ENCODE measurements around the gene GHRHR. TPM values are rescaled to one million over a fixed set of nuclear protein-coding genes. Genes with fewer than 3 reads are reported as not detected.
A peak's percentile ranks its signal among the peaks of the same experiment; 100 is the strongest.

GHRHR gene
- total RNA-seq, 1 donor from 2014 or later = not detected

- Mint-ChIP-seq H3K27ac (no peak overlapping the region), H3K4me1 (no peaks in the 10 kb centered on the region), H3K4me3 (no peak overlapping the region), H3K36me3 (ENCODE audit: low read depth) (no peaks in the 10 kb centered on the region), H3K27me3 (peaks cover 15% of the 10 kb centered on the region), H3K9me3 (no peaks in the 10 kb centered on the region)
- intact Hi-C loops (cut with micrococcal nuclease) = no loop called here
- no peak for DNase-seq
Observed at GRCh38 chr7:30968294-30968693, 4.5 kb downstream of the GHRHR start.

DNA sequence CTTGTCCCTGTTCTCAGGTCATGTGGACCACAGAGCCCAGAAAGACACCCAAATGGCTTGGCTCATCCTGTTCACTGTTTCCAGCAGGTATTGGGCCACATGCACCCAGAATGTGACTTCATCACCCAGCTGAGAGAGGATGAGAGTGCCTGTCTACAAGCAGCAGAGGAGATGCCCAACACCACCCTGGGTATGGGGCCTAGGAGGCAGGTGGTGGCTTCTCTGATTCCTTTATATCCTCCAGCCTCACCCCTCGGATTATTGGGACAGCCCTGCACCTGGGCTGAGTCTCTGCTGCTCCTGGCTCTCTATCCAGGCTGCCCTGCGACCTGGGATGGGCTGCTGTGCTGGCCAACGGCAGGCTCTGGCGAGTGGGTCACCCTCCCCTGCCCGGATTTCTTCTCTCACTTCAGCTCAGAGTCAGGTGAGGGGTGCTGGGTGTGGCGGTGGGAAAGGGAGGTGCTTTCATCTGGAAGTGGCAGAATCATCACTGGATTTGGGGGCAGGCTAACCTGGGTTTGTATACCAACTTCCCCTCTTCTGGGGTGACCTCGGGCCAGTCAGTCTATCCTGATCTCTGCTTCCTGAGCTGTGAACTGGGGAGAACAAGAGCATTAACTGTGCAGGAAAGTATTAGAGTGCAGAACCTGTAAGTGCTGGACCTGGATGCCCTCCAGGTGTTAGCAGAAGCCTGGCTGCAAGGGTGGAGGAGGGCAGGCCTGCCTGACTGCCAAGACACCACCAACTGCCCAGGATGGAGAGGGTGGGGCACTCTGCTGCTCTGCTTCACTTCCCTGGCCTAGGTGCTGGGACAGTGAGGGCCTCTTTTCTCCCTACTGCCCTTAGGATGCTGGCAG is 5.2 kb downstream of the GHRHR start:
- intact Hi-C loops (cut with micrococcal nuclease) = no loop called here
- Mint-ChIP-seq H3K4me3 (no peak overlapping the region), H3K27ac (no peak overlapping the region), H3K9me3 (no peaks in the 10 kb centered on the region), H3K36me3 (ENCODE audit: low read depth) (no peaks in the 10 kb centered on the region), H3K4me1 (no peaks in the 10 kb centered on the region), H3K27me3 (peaks cover 12% of the 10 kb centered on the region)
- DNase-seq = peak; percentile 48

DNA sequence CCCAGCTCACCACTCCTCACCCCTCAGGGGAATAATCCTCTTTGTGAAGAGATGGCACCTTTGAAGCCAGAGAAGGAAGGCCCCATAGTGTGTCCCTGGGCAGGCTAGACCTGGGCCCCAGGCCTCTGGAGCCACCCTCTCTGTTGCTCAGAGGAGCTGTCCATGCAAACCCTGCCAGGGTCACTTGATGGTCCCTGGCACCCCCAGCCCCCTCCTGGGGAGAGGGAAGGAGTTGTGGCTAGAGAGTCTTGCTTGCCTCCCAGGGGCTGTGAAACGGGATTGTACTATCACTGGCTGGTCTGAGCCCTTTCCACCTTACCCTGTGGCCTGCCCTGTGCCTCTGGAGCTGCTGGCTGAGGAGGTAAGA is 5.8 kb downstream of the GHRHR start:
- H3K27ac Mint-ChIP-seq = no peak overlapping the region

GRCh38 chr7:30970074-30970473 is 6.3 kb downstream of the GHRHR start:
- DNase-seq = no peak
- Mint-ChIP-seq H3K27me3 (peaks cover 12% of the 10 kb centered on the region), H3K4me3 (no peak overlapping the region), H3K27ac (no peak overlapping the region), H3K9me3 (no peaks in the 10 kb centered on the region), H3K4me1 (peaks cover 7% of the 10 kb centered on the region), H3K36me3 (ENCODE audit: low read depth) (no peaks in the 10 kb centered on the region)
- intact Hi-C loops (cut with micrococcal nuclease) = no loop called here

More for the DNA sequence above, 5.8 kb downstream of the GHRHR start:
- H3K27me3 Mint-ChIP-seq = peaks cover 12% of the 10 kb centered on the region
- peaks cover 3% of the 10 kb centered on the region for H3K4me1 Mint-ChIP-seq
- DNase-seq = no peak
- no peaks in the 10 kb centered on the region for H3K9me3 Mint-ChIP-seq
- intact Hi-C loops (cut with micrococcal nuclease) = no loop called here
- no peak overlapping the region for H3K4me3 Mint-ChIP-seq
- H3K36me3 Mint-ChIP-seq (ENCODE audit: low read depth) = no peaks in the 10 kb centered on the region

DNA sequence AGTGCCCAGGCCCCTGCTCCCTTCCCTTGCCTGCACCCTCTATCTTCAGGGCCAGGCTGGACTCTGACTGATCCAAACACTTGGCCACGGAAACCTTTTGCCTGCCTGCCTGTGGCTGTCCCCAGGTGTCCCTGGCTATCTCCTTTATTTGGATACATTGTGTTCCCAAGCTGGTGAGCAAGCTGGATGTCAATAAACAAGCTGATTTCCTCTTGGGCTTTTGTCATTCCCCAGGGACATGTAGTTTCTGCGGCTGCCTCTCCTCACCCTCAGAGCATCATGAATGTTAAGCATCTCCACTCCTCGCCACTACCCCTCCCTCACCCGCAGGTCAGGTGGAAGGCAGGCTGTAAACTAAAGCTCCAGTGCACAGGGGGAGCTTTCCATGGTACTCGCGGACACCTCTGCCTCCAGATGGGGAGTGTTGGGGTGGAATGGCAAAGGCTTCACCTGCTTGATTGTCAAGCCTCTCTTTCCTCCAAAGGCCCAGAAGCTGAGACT is 6.9 kb downstream of the GHRHR start:
- no peak overlapping the region for H3K4me3 Mint-ChIP-seq
- H3K27me3 Mint-ChIP-seq = peaks cover 12% of the 10 kb centered on the region
- H3K4me1 Mint-ChIP-seq = peaks cover 7% of the 10 kb centered on the region
- no peaks in the 10 kb centered on the region for H3K9me3 Mint-ChIP-seq
- DNase-seq = no peak
- no peaks in the 10 kb centered on the region for H3K36me3 Mint-ChIP-seq (ENCODE audit: low read depth)
- no peak overlapping the region for H3K27ac Mint-ChIP-seq
- intact Hi-C loops (cut with micrococcal nuclease) = no loop called here

DNA sequence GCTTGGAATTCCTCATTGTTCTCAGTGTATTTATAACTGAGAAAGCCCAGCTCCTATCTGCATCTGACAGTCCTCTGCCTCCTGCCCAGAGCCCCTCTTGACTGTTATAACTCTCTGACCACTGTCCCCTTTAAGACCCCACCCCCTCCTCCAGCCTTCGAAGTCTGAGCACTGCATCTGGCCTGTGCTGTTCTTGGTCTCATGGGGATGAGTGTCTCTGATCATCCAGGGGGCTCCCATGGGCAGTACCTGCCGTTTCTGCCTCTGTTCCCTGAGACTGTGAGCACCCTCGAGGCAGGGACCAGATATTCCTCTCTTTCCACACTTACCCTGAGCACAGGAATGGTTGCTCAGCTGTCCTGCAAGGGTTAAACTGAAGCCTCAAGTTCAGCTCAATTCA is 7.7 kb downstream of the GHRHR start:
- peaks cover 7% of the 10 kb centered on the region for H3K4me1 Mint-ChIP-seq
- H3K9me3 Mint-ChIP-seq = no peaks in the 10 kb centered on the region
- H3K27me3 Mint-ChIP-seq = peaks cover 12% of the 10 kb centered on the region
- intact Hi-C loops (cut with micrococcal nuclease) = no loop called here
- H3K36me3 Mint-ChIP-seq (ENCODE audit: low read depth) = no peaks in the 10 kb centered on the region
- DNase-seq = no peak
- H3K27ac Mint-ChIP-seq = no peak overlapping the region
- no peak overlapping the region for H3K4me3 Mint-ChIP-seq

DNA sequence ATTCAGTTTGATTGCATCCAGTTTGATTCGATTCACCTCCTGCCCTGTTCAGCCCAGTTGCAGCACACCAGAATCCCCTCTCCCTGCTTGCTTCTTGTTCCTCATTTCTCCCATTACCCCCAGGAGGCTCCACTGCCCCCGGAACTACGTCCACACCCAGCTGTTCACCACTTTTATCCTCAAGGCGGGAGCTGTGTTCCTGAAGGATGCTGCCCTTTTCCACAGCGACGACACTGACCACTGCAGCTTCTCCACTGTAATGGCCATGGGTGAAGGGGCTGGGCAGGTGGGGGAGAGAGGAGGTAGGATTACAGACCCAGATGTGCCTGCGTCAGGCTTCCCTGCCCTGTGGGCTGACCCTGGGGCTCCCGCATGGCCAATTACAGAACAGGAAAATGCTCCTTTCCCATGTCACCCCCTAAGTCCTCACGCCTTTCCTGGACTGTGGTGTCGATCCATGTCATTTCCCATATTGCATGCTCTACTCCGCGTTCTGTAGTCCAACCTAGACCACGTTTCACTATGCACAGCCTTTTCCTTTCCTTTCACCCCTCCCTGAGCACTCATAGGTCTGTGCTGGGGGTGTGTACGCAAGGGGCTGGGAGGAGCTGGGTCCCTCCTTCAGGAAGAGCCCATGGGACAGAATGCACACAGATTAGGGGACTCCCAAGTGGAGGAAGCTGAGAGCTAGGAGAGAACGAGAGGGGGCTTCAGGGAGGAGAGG is 8.2 kb downstream of the GHRHR start:
- no peak for DNase-seq
- Mint-ChIP-seq H3K27me3 (peaks cover 14% of the 10 kb centered on the region), H3K27ac (no peak overlapping the region), H3K9me3 (no peaks in the 10 kb centered on the region), H3K4me1 (peaks cover 7% of the 10 kb centered on the region), H3K36me3 (ENCODE audit: low read depth) (no peaks in the 10 kb centered on the region), H3K4me3 (no peak overlapping the region)
- intact Hi-C loops (cut with micrococcal nuclease) = no loop called here

- intact Hi-C loops (cut with micrococcal nuclease) = no loop called here
Observed at GRCh38 chr7:30973292-30973691, 9.5 kb downstream of the GHRHR start.

GRCh38 chr7:30973791-30974604 is 10.2 kb downstream of the GHRHR start:
- peaks cover 16% of the 10 kb centered on the region for H3K27me3 Mint-ChIP-seq

More at GRCh38 chr7:30973292-30973691, 9.5 kb downstream of the GHRHR start:
- no peaks in the 10 kb centered on the region for H3K9me3 Mint-ChIP-seq
- no peak overlapping the region for H3K27ac Mint-ChIP-seq
- peaks cover 16% of the 10 kb centered on the region for H3K27me3 Mint-ChIP-seq
- no peak for DNase-seq
- H3K4me1 Mint-ChIP-seq = peaks cover 7% of the 10 kb centered on the region
- H3K4me3 Mint-ChIP-seq = no peak overlapping the region
- H3K36me3 Mint-ChIP-seq (ENCODE audit: low read depth) = no peaks in the 10 kb centered on the region

DNA sequence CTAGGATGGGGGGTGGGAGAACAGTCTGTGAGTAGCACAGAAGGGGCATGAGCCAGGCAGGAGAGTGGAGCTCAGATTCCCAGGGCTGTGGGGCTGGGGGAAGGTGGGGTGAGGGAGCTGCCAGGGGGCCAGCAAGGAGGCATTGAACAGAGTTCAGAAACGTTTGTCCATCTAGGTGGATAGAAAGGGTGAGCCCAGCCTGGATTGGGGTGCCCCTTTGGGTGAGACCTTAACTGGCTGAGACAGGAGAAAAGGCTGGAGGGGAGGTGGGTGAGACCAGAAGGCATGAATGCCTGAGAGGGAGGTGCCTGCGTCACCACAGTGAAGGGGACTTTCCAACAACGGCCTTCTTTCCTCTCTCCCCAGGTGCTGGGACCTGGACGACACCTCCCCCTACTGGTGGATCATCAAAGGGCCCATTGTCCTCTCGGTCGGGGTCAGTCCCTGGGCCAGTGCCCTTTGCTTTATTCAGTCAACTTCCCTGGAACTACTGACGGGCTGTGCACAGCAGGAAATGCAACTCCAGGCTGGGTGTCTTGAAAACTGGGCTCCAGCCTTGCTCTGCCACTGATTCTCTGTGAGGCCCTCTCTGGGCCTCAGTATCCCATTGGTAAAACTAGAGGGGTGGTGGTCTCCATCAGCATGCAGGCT is 11.0 kb downstream of the GHRHR start:
- peak; percentile 90 for DNase-seq
- Mint-ChIP-seq H3K27me3 (peaks cover 16% of the 10 kb centered on the region), H3K9me3 (no peaks in the 10 kb centered on the region), H3K4me3 (no peak overlapping the region), H3K36me3 (ENCODE audit: low read depth) (no peaks in the 10 kb centered on the region), H3K27ac (peak overlapping the region; percentile 69), H3K4me1 (peaks cover 7% of the 10 kb centered on the region)
- intact Hi-C loops (cut with micrococcal nuclease) = loop anchor here (1.0 kb wide), 1 partner anchor 36 kb away; no protein-coding TSS in a partner anchor

More at GRCh38 chr7:30973791-30974604, 10.2 kb downstream of the GHRHR start:
- peaks cover 7% of the 10 kb centered on the region for H3K4me1 Mint-ChIP-seq
- H3K27ac Mint-ChIP-seq = peak overlapping the region; percentile 69
- H3K36me3 Mint-ChIP-seq (ENCODE audit: low read depth) = no peaks in the 10 kb centered on the region
- no peaks in the 10 kb centered on the region for H3K9me3 Mint-ChIP-seq
- DNase-seq = no peak
- H3K4me3 Mint-ChIP-seq = no peak overlapping the region
- intact Hi-C loops (cut with micrococcal nuclease) = no loop called here

DNA sequence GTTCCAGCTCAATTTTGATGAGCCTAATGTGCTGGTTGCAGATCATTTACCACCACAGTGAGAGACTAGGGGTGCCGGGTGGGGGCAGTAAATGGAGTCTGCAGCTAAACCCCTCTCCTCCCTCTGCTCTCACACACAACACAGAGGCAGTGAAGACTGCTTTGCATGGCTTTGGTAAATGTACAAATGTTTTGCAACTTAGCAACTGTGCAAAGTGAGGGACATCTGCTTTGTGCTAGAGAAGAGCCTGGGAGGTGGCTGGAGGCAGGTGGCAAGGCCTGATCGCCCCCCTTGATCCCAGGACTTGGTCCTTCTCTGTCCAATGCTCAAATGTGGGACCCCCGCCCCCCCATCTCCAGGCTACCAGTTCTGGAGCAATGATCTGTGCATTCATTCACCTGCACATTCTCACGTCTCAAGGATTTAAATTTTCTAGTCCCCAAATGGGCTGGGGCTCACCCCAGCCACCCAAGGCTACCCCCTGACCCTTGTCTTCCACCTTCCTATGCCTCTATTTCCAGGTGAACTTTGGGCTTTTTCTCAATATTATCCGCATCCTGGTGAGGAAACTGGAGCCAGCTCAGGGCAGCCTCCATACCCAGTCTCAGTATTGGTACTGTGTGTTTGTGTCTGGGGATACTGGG is 11.6 kb downstream of the GHRHR start:
- Mint-ChIP-seq H3K36me3 (ENCODE audit: low read depth) (no peaks in the 10 kb centered on the region), H3K27ac (no peak overlapping the region), H3K9me3 (no peaks in the 10 kb centered on the region), H3K4me1 (peaks cover 7% of the 10 kb centered on the region), H3K4me3 (no peak overlapping the region), H3K27me3 (peaks cover 16% of the 10 kb centered on the region)
- no peak for DNase-seq
- intact Hi-C loops (cut with micrococcal nuclease) = loop anchor here (1.0 kb wide), 1 partner anchor 37 kb away; no protein-coding TSS in a partner anchor

DNA sequence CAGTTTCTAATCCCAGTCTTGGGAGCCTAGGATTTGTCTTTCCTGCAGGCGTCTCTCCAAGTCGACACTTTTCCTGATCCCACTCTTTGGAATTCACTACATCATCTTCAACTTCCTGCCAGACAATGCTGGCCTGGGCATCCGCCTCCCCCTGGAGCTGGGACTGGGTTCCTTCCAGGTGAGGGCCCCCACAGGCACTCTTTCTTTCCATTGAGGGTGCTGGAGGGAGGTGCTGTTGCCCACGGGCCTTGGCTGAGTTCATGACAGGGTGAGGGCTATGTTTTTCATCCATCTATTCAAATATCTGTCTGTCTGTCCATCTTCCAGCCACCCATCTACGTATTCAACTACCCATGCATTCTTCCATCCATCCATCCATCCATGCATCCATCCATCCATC is 12.6 kb downstream of the GHRHR start:
- Mint-ChIP-seq H3K4me1 (peaks cover 7% of the 10 kb centered on the region), H3K27me3 (peaks cover 13% of the 10 kb centered on the region), H3K36me3 (ENCODE audit: low read depth) (no peaks in the 10 kb centered on the region), H3K4me3 (no peak overlapping the region), H3K27ac (no peak overlapping the region), H3K9me3 (no peaks in the 10 kb centered on the region)
- no peak for DNase-seq
- intact Hi-C loops (cut with micrococcal nuclease) = no loop called here

DNA sequence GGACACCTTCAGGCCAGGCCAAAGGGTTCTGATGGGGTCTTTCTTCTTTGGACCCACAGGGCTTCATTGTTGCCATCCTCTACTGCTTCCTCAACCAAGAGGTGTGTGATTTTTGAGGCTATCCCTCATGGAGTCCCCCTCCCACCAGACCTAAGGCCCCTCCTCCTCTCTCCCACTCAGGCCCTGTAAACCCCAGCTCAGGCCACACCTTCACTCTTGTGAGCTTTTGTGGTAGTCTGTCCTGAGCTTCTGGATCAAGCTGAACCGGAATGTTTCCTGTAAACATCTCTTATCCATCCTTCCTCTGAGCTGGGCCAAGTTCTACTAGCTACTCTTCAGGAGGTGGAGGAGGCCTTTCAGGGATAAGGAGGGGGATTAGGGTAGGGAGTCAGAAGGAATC is 13.5 kb downstream of the GHRHR start:
- H3K36me3 Mint-ChIP-seq (ENCODE audit: low read depth) = no peaks in the 10 kb centered on the region
- peaks cover 7% of the 10 kb centered on the region for H3K4me1 Mint-ChIP-seq
- H3K27me3 Mint-ChIP-seq = peaks cover 9% of the 10 kb centered on the region
- H3K27ac Mint-ChIP-seq = no peak overlapping the region
- intact Hi-C loops (cut with micrococcal nuclease) = no loop called here
- no peaks in the 10 kb centered on the region for H3K9me3 Mint-ChIP-seq
- DNase-seq = no peak
- H3K4me3 Mint-ChIP-seq = no peak overlapping the region
